ENCODE data around the gene POLE.

The POLE gene

GRCh38 chr12:132634411-132634990 lies 52.6 kb downstream of the POLE start:
- H3K4me3 ChIP-seq (ENCODE audit: low read depth, low read length): no peak overlapping the region
- DNase-seq (ENCODE audit: low read depth): no peak

- no peak for DNase-seq (ENCODE audit: low read depth)
- H3K4me3 ChIP-seq (ENCODE audit: low read depth, low read length): no peak overlapping the region
Measured at GRCh38 chr12:132633901-132634300, 53.2 kb downstream of the POLE start.

GRCh38 chr12:132633398-132633797 lies 53.7 kb downstream of the POLE start:
- H3K4me3 ChIP-seq (ENCODE audit: low read depth, low read length): no peak overlapping the region
- DNase-seq (ENCODE audit: low read depth): no peak

GRCh38 chr12:132632521-132633228 lies 54.5 kb downstream of the POLE start:
- H3K4me3 ChIP-seq (ENCODE audit: low read depth, low read length): no peak overlapping the region
- DNase-seq (ENCODE audit: low read depth): no peak

GRCh38 chr12:132631666-132632065 lies 55.5 kb downstream of the POLE start:
- no peak overlapping the region for H3K4me3 ChIP-seq (ENCODE audit: low read depth, low read length)
- DNase-seq (ENCODE audit: low read depth): no peak

GRCh38 chr12:132630672-132631071 lies 56.5 kb downstream of the POLE start:
- no peak for DNase-seq (ENCODE audit: low read depth)
- no peak overlapping the region for H3K4me3 ChIP-seq (ENCODE audit: low read depth, low read length)

GRCh38 chr12:132629330-132629729 lies 57.8 kb downstream of the POLE start:
- H3K4me3 ChIP-seq (ENCODE audit: low read depth, low read length): no peak overlapping the region
- DNase-seq (ENCODE audit: low read depth): no peak

GRCh38 chr12:132625731-132626430 lies 61.3 kb downstream of the POLE start:
- H3K4me3 ChIP-seq (ENCODE audit: low read depth, low read length): no peak overlapping the region
- no peak for DNase-seq (ENCODE audit: low read depth)

- H3K4me3 ChIP-seq (ENCODE audit: low read depth, low read length): no peak overlapping the region
- no peak for DNase-seq (ENCODE audit: low read depth)
Measured at GRCh38 chr12:132624910-132625630, 62.1 kb downstream of the POLE start.

- no peak for DNase-seq (ENCODE audit: low read depth)
- no peak overlapping the region for H3K4me3 ChIP-seq (ENCODE audit: low read depth, low read length)
Measured at GRCh38 chr12:132624186-132624855, 62.8 kb downstream of the POLE start.

GRCh38 chr12:132623072-132623869 lies 63.9 kb downstream of the POLE start:
- no peak overlapping the region for H3K4me3 ChIP-seq (ENCODE audit: low read depth, low read length)
- DNase-seq (ENCODE audit: low read depth): no peak

GRCh38 chr12:132622437-132623071 lies 64.6 kb downstream of the POLE start:
- no peak overlapping the region for H3K4me3 ChIP-seq (ENCODE audit: low read depth, low read length)
- peak; percentile 66 for DNase-seq (ENCODE audit: low read depth)

- no peak overlapping the region for H3K4me3 ChIP-seq (ENCODE audit: low read depth, low read length)
- no peak for DNase-seq (ENCODE audit: low read depth)
Measured at GRCh38 chr12:132621657-132622435, 65.3 kb downstream of the POLE start.

GRCh38 chr12:132620899-132621656 lies 66.1 kb downstream of the POLE start:
- DNase-seq (ENCODE audit: low read depth): no peak
- no peak overlapping the region for H3K4me3 ChIP-seq (ENCODE audit: low read depth, low read length)

GRCh38 chr12:132620113-132620898 lies 66.8 kb downstream of the POLE start:
- no peak overlapping the region for H3K4me3 ChIP-seq (ENCODE audit: low read depth, low read length)
- no peak for DNase-seq (ENCODE audit: low read depth)

GRCh38 chr12:132619386-132620112 lies 67.6 kb downstream of the POLE start:
- no peak for DNase-seq (ENCODE audit: low read depth)
- no peak overlapping the region for H3K4me3 ChIP-seq (ENCODE audit: low read depth, low read length)

Data from skeletal muscle cell (primary cell).